Measurements from ENCODE around the gene METTL8. TPM values are rescaled to one million over a fixed set of nuclear protein-coding genes. Genes with fewer than 3 reads are reported as not detected.
"Not testable (repeated sequence)": the region's sequence is repeated elsewhere in the genome, so short reads cannot be mapped to it uniquely, and the experiment has no call there.

The METTL8 gene
- total RNA-seq, 4 donors from 2014 or later = 10.6 to 13.7 (median 13.2) TPM

GRCh38 chr2:171431677-171432167 is 2.1 kb downstream of the METTL8 start:
- 95 to 100% methylated on average over 7 to 9 of the region's 9 CpGs for WGBS, 2 donors
- intact Hi-C loops (cut with DNase I) = no loop called here
- Histone ChIP-seq H3K36me3 (no peaks in the 10 kb centered on the region), H3K27me3 (no peaks in the 10 kb centered on the region), H3K4me1 (peaks cover 10 to 11% of the 10 kb centered on the region in 2 donors), H3K27ac (no peak overlapping the region), H3K9me3 (no peaks in the 10 kb centered on the region), H3K4me3 (replicated peaks in 1 of 3) (no peak overlapping the region)
- TF ChIP-seq CTCF (IDR thresholded peaks at IDR 0.05) (no peak), POLR2A (IDR thresholded peaks at IDR 0.05) (no peak)
- no peak for DNase-seq

- WGBS, 2 donors = 97 to 98% methylated on average over 7 of the region's 7 CpGs
- H3K27me3 ChIP-seq = no peaks in the 10 kb centered on the region
- no peak for DNase-seq
- H3K36me3 ChIP-seq = no peaks in the 10 kb centered on the region
- H3K4me1 ChIP-seq = peaks cover 10 to 11% of the 10 kb centered on the region in 2 donors
- TF ChIP-seq POLR2A (IDR thresholded peaks at IDR 0.05) (no peak), CTCF (IDR thresholded peaks at IDR 0.05) (no peak)
- intact Hi-C loops (cut with DNase I) = no loop called here
- no peak overlapping the region for H3K27ac ChIP-seq
- H3K9me3 ChIP-seq = no peaks in the 10 kb centered on the region
- H3K4me3 ChIP-seq (replicated peaks in 1 of 3) = no peak overlapping the region
Measured at GRCh38 chr2:171430516-171431410, 3.0 kb downstream of the METTL8 start.

- H3K4me1 ChIP-seq; H3K27me3 ChIP-seq; H3K36me3 ChIP-seq; intact Hi-C loops (cut with DNase I); H3K27ac ChIP-seq; DNase-seq; H3K4me3 ChIP-seq (replicated peaks in 1 of 3); H3K9me3 ChIP-seq: not testable (repeated sequence)
- WGBS, 2 donors = 96 to 100% methylated on average over 2 of the region's 2 CpGs
Measured at GRCh38 chr2:171422710-171423495, 10.9 kb downstream of the METTL8 start.

- Histone ChIP-seq H3K27me3 (no peaks in the 10 kb centered on the region), H3K36me3 (no peaks in the 10 kb centered on the region), H3K9me3 (no peaks in the 10 kb centered on the region), H3K4me1 (no peaks in the 10 kb centered on the region), H3K4me3 (replicated peaks in 1 of 3) (no peak overlapping the region), H3K27ac (no peak overlapping the region)
- DNase-seq = no peak
- no peak for TF ChIP-seq CTCF (IDR thresholded peaks at IDR 0.05)
- no peak for TF ChIP-seq POLR2A (IDR thresholded peaks at IDR 0.05)
- 87 to 93% methylated on average over 3 of the region's 3 CpGs for WGBS, 2 donors
- intact Hi-C loops (cut with DNase I) = no loop called here
Measured at GRCh38 chr2:171420728-171421563, 12.8 kb downstream of the METTL8 start.

GRCh38 chr2:171419333-171419732 is 14.5 kb downstream of the METTL8 start:
- intact Hi-C loops (cut with DNase I) = loop anchor here (5.0 to 10.0 kb wide), 2 partner anchors 255 to 447 kb away; partner anchors contain the start of gene TLK1

More at GRCh38 chr2:171419333-171419732, 14.5 kb downstream of the METTL8 start:
- Histone ChIP-seq H3K9me3 (no peaks in the 10 kb centered on the region), H3K36me3 (no peaks in the 10 kb centered on the region), H3K27ac (no peak overlapping the region), H3K27me3 (no peaks in the 10 kb centered on the region), H3K4me1 (no peaks in the 10 kb centered on the region), H3K4me3 (replicated peaks in 1 of 3) (no peak overlapping the region)
- DNase-seq = no peak
- no peak for TF ChIP-seq POLR2A (IDR thresholded peaks at IDR 0.05)
- TF ChIP-seq CTCF (IDR thresholded peaks at IDR 0.05) = no peak
- 90 to 98% methylated on average over 2 of the region's 2 CpGs for WGBS, 2 donors

All from thyroid gland (tissue), 4 donors.